ENCODE measurements around the gene CST6. TPM values are rescaled to one million over a fixed set of nuclear protein-coding genes. Genes with fewer than 3 reads are reported as not detected.
A peak's percentile ranks its signal among the peaks of the same experiment; 100 is the strongest.

CST6 gene
- total and polyA plus RNA-seq, 2 donors, result 0.37 to 0.58 TPM

GRCh38 chr11:66036334-66036710 is 24.5 kb downstream of the CST6 start:
- Histone ChIP-seq H3K36me3 (ENCODE audit: insufficient read depth) (no peaks in the 10 kb centered on the region), H3K4me3 (ENCODE audit: low read depth, low read length) (no peak overlapping the region), H3K4me1 (ENCODE audit: insufficient read depth) (no peaks in the 10 kb centered on the region), H3K27ac (ENCODE audit: low read depth) (no peak overlapping the region)
- DNase-seq (ENCODE audit: extremely low spot score), result no peak
- WGBS, result 65% methylated on average over 5 of the region's 5 CpGs

GRCh38 chr11:66037327-66037726 is 25.5 kb downstream of the CST6 start:
- H3K36me3 ChIP-seq (ENCODE audit: insufficient read depth), result no peaks in the 10 kb centered on the region
- no peaks in the 10 kb centered on the region for H3K4me1 ChIP-seq (ENCODE audit: insufficient read depth)
- WGBS, result 85% methylated on average over 3 of the region's 3 CpGs
- H3K4me3 ChIP-seq (ENCODE audit: low read depth, low read length), result no peak overlapping the region
- DNase-seq (ENCODE audit: extremely low spot score), result no peak
- no peak overlapping the region for H3K27ac ChIP-seq (ENCODE audit: low read depth)

- Histone ChIP-seq H3K27ac (ENCODE audit: low read depth) (no peak overlapping the region), H3K4me3 (ENCODE audit: low read depth, low read length) (no peak overlapping the region), H3K36me3 (ENCODE audit: insufficient read depth) (no peaks in the 10 kb centered on the region), H3K4me1 (ENCODE audit: insufficient read depth) (no peaks in the 10 kb centered on the region)
- no peak for DNase-seq (ENCODE audit: extremely low spot score)
- 78% methylated on average over 3 of the region's 3 CpGs for WGBS
Measured at GRCh38 chr11:66039765-66040164, 28.0 kb downstream of the CST6 start.

GRCh38 chr11:66042227-66042995 is 30.6 kb downstream of the CST6 start:
- Histone ChIP-seq H3K36me3 (ENCODE audit: insufficient read depth) (no peaks in the 10 kb centered on the region), H3K27ac (ENCODE audit: low read depth) (no peak overlapping the region), H3K4me3 (ENCODE audit: low read depth, low read length) (no peak overlapping the region), H3K4me1 (ENCODE audit: insufficient read depth) (no peaks in the 10 kb centered on the region)
- no peak for DNase-seq (ENCODE audit: extremely low spot score)
- WGBS, result 97% methylated on average over 81 of the region's 81 CpGs

GRCh38 chr11:66042996-66043906 is 31.4 kb downstream of the CST6 start:
- DNase-seq (ENCODE audit: extremely low spot score), result no peak
- H3K4me1 ChIP-seq (ENCODE audit: insufficient read depth), result no peaks in the 10 kb centered on the region
- H3K4me3 ChIP-seq (ENCODE audit: low read depth, low read length), result no peak overlapping the region
- H3K36me3 ChIP-seq (ENCODE audit: insufficient read depth), result no peaks in the 10 kb centered on the region
- H3K27ac ChIP-seq (ENCODE audit: low read depth), result no peak overlapping the region
- 97% methylated on average over 88 of the region's 88 CpGs for WGBS

GRCh38 chr11:66044757-66045156 is 32.9 kb downstream of the CST6 start:
- DNase-seq (ENCODE audit: extremely low spot score), result no peak
- Histone ChIP-seq H3K27ac (ENCODE audit: low read depth) (no peak overlapping the region), H3K36me3 (ENCODE audit: insufficient read depth) (no peaks in the 10 kb centered on the region), H3K4me1 (ENCODE audit: insufficient read depth) (no peaks in the 10 kb centered on the region), H3K4me3 (ENCODE audit: low read depth, low read length) (no peak overlapping the region)
- WGBS, result 64% methylated on average over 6 of the region's 6 CpGs

- Histone ChIP-seq H3K27ac (ENCODE audit: low read depth) (no peak overlapping the region), H3K4me3 (ENCODE audit: low read depth, low read length) (no peak overlapping the region), H3K4me1 (ENCODE audit: insufficient read depth) (no peaks in the 10 kb centered on the region), H3K36me3 (ENCODE audit: insufficient read depth) (no peaks in the 10 kb centered on the region)
- 11% methylated on average over 11 of the region's 11 CpGs for whole genome bisulfite sequencing
- no peak for DNase-seq (ENCODE audit: extremely low spot score)
Measured at GRCh38 chr11:66045177-66045639, 33.4 kb downstream of the CST6 start.

- WGBS, result 93% methylated on average over 3 of the region's 3 CpGs
- H3K27ac ChIP-seq (ENCODE audit: low read depth), result no peak overlapping the region
Measured at GRCh38 chr11:66046901-66047300, 35.1 kb downstream of the CST6 start.

GRCh38 chr11:66047541-66048365 is 35.9 kb downstream of the CST6 start:
- no peak overlapping the region for H3K27ac ChIP-seq (ENCODE audit: low read depth)
- no peak overlapping the region for H3K4me3 ChIP-seq (ENCODE audit: low read depth, low read length)
- WGBS, result 68% methylated on average over 11 of the region's 11 CpGs

More at GRCh38 chr11:66046901-66047300, 35.1 kb downstream of the CST6 start:
- Histone ChIP-seq H3K4me1 (ENCODE audit: insufficient read depth) (no peaks in the 10 kb centered on the region), H3K36me3 (ENCODE audit: insufficient read depth) (no peaks in the 10 kb centered on the region), H3K4me3 (ENCODE audit: low read depth, low read length) (no peak overlapping the region)
- DNase-seq (ENCODE audit: extremely low spot score), result no peak

GRCh38 chr11:66048547-66049323 is 36.9 kb downstream of the CST6 start, which contains the start of gene GAL3ST3:
Gene GAL3ST3 (minus strand): TSS chr11:66049161. CDS start chr11:66045415, 3,746 bp downstream.
- Histone ChIP-seq H3K4me3 (ENCODE audit: low read depth, low read length) (no peak within 1 kb of the TSS), H3K4me1 (ENCODE audit: insufficient read depth) (no peaks in the 10 kb centered on the region), H3K36me3 (ENCODE audit: insufficient read depth) (no peaks in the 10 kb centered on the region), H3K27ac (ENCODE audit: low read depth) (no peak within 1 kb of the TSS)
- WGBS, result 10% methylated on average over 39 of the region's 39 CpGs
- no peak for DNase-seq (ENCODE audit: extremely low spot score)

More at GRCh38 chr11:66047541-66048365, 35.9 kb downstream of the CST6 start:
- DNase-seq (ENCODE audit: extremely low spot score), result no peak
- Histone ChIP-seq H3K4me1 (ENCODE audit: insufficient read depth) (no peaks in the 10 kb centered on the region), H3K36me3 (ENCODE audit: insufficient read depth) (no peaks in the 10 kb centered on the region)

- Histone ChIP-seq H3K4me3 (ENCODE audit: low read depth, low read length) (no peak overlapping the region), H3K27ac (ENCODE audit: low read depth) (no peak overlapping the region), H3K4me1 (ENCODE audit: insufficient read depth) (no peaks in the 10 kb centered on the region), H3K36me3 (ENCODE audit: insufficient read depth) (no peaks in the 10 kb centered on the region)
- no peak for DNase-seq (ENCODE audit: extremely low spot score)
- 83% methylated on average over 5 of the region's 5 CpGs for WGBS
Measured at GRCh38 chr11:66050581-66051231, 38.9 kb downstream of the CST6 start.

- H3K36me3 ChIP-seq (ENCODE audit: insufficient read depth), result no peaks in the 10 kb centered on the region
- DNase-seq (ENCODE audit: extremely low spot score), result no peak
- WGBS, result 23% methylated on average over 12 of the region's 12 CpGs
- H3K27ac ChIP-seq (ENCODE audit: low read depth), result peak overlapping the region; percentile 46
- H3K4me1 ChIP-seq (ENCODE audit: insufficient read depth), result no peaks in the 10 kb centered on the region
- peak overlapping the region; percentile 86 for H3K4me3 ChIP-seq (ENCODE audit: low read depth, low read length)
Measured at GRCh38 chr11:66051371-66051765, 39.6 kb downstream of the CST6 start.
